ENCODE data around the gene PRKG1.
"Not testable (repeated sequence)": the region's sequence is repeated elsewhere in the genome, so short reads cannot be mapped to it uniquely, and the experiment has no call there.

Gene PRKG1

DNA sequence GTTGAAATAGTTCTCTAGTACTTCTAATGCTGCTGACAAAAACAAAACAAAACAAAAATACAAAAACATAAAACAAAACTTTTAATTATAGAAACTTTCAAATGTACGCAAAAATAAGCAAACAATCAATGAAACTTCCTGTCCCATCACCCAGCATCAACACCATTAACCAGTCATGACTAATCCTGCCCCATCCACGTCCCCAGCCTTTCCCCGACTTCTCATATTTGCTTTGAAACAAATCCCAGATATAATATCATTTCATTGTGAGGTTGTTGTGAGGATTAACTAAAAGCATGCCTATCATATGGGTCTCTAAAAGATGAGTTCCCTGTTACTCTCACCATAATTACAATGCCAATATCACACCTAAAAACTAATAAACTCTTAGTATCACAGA is 569.4 kb downstream of the PRKG1 start:
- DNase-seq (ENCODE audit: low read depth, low spot score), result no peak

DNA sequence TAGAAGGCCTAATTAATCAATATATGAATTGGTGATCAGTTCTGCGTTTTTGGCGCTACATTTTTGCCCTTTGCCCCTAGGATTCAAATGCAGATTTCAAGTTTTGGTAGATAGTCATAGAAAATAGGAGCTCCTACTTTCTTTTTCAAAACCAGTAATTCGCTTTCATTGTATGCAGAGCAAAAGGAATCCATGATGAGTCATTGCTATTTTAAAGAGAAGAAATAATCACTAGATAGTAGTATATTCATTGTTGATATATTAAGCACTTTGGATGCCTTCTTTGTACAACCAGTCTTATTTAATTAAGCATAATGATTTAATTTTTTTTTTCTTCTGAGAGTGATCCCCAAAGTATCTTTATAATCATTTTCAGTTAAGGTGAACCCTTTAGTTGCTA is 574.8 kb downstream of the PRKG1 start:
- no peak for DNase-seq (ENCODE audit: low read depth, low spot score)

DNA sequence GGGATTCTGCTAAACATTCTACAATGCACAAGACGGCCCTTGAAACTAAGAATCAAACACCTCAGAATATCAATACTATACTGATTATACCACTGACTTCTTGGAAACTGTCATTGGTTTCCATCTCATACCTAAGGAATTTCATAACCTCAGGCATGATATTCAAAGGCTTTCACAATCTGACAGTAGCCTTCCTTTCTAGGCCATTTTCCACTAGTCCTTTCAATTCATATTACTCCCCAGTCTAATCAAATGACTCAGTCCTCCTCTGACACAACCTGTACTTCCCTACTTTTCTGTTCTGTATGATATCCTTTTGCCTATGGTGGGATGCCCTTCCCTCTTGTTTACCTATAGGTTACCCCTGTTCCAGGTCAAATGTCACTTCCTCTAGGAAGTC is 576.8 kb downstream of the PRKG1 start:
- DNase-seq (ENCODE audit: low read depth, low spot score), result no peak

DNA sequence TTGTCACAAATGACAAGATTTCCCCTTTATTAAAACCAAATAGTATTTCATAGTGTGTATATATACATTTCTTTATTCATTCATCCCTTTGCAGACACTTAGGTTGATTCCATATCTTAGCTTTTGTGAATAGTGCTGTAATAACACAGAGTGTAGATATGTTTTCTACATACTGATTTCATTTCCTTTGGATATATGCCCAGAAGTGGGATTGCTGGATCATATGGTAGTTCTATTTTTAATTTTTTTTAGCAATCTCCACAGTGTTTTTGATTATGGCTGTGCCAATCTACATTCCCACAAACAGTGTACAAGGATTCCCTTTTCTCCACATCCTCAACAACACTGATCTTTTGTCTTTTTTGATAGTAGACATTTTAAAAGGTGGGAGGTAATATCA is 578.7 kb downstream of the PRKG1 start:
- DNase-seq (ENCODE audit: low read depth, low spot score), result no peak

DNA sequence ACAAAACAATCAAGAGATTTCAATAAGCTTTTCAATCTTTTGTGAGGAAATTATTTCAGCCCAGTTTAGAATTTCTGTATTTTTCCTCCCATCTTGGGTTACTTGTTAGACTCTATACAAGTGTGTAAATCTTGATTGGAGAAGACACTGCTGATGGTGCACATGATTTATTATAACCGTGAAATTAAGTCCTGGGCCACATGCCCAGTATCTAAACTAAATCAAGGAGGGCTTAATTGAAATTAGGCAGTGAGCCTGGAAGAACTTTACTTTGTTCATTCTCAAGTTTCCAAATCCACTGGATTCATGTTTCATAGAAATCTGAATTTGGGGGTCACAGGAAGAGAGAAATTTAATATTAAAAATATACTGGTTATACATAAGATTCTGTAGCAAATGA is 580.6 kb downstream of the PRKG1 start:
- no peak for DNase-seq (ENCODE audit: low read depth, low spot score)

DNA sequence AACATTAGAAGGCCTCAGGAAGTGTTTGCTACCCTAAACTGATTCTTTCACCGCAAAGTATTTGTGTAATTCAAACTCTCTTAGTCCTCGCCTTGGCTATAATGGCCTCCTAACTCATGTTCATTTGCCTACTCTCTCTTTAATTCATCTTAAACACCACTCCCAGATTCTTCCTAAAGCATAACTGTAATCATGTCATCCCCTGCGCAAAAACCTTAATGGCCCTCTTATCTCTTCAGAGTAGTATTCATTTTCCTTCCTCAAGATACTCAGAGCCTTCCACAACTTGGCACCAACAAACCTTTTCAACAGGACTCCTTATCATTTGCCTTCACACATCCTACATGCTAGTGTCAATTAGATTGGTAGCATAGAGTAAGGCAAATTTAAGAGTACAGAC is 582.2 kb downstream of the PRKG1 start:
- no peak for DNase-seq (ENCODE audit: low read depth, low spot score)

- DNase-seq (ENCODE audit: low read depth, low spot score), result no peak
Measured at GRCh38 chr10:51658000-51658399, 583.7 kb downstream of the PRKG1 start.

GRCh38 chr10:51659344-51659743 is 585.1 kb downstream of the PRKG1 start:
- DNase-seq (ENCODE audit: low read depth, low spot score), result no peak

DNA sequence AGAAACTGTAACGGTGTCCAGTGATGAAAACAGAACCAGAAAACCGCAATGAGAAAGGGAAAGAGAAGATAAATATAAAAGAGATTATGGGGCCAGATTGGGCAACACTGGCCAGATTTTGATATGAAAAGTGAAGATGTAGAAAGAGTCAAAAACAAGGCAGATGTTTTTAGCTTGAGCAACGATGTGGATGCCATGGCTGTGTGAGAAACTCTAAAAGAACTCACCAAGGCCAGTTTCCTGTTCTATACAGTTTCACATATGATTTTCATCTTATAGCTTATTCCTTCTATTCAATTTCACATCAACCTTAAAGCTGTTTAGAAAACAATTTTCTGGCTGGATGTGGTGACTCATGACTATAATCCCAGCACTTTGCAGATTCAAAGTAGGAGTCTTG is 588.8 kb downstream of the PRKG1 start:
- DNase-seq (ENCODE audit: low read depth, low spot score), result no peak

GRCh38 chr10:51666456-51666855 is 592.2 kb downstream of the PRKG1 start:
- no peak for DNase-seq (ENCODE audit: low read depth, low spot score)

DNA sequence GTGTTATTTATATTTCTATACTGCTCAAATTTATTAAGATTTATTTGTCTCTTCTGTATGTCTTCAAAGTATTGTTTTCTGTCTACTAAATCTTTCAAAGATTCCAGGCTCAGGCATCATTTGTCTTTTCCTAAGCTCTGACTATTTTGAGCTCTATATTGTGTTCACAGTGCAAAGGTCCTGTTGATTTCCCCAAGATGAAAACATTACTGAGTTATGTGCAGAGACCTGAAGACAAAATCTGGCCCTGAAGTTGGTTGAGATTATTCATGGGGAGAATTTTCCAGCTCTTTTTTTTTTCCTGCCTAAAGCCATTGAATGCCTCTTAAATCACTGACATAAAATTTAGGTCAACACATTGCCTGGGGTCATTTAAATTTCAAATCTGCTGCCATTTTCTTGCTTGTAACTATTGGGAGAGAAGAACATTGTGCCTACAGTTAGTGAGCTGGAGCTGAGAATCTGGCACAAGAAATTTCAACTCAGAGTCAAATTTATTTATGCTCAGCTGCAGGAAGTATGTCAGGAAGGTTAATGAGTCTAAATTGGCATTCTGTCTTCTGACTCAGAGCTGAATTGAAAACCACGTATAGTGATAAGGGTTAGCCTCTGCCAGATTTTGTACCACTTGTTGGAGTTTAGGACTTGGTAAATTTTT is 593.5 kb downstream of the PRKG1 start:
- DNase-seq (ENCODE audit: low read depth, low spot score), result no peak

DNA sequence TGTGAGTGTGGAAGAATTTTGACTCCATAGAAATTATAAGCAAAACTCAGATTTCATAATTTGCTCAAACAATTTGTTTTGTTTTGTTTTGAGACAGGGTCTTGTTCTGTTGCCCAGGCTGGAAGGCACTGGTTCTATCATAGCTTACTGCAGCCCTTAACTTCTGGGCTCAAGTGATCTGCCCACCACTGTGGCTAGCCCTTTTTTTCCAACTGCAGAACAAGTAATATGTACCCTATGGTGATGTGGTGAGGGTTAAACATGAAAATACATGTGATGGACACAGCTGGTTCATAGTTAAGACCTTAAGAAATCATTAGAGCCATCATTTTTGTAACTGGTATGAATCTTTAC is 594.0 kb downstream of the PRKG1 start:
- no peak for DNase-seq (ENCODE audit: low read depth, low spot score)

- DNase-seq (ENCODE audit: low read depth, low spot score), result no peak
Measured at GRCh38 chr10:51669041-51669440, 594.8 kb downstream of the PRKG1 start.

DNA sequence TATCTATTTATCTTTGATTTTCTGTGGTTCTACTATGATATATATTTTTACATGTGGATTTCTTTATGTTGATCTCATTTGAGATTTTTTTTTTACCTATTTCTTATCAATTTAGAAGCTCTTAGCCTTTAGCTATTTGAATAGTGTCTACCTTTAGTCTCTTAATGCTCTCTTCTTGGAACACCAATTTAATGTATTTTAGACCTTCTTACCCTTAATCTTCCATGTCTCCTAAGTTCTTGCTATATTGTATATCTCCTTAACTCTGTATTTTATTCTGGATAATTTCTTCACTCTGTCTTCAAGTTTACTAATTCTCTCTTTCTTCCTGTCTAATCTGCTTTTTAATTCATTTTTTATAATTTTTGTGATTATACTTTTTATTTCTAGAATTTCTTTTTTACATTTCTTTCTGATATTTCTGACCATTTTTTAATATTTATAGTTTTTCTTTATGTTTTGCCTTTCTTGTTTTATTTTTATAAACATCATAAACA is 597.8 kb downstream of the PRKG1 start:
- no peak for DNase-seq (ENCODE audit: low read depth, low spot score)

DNA sequence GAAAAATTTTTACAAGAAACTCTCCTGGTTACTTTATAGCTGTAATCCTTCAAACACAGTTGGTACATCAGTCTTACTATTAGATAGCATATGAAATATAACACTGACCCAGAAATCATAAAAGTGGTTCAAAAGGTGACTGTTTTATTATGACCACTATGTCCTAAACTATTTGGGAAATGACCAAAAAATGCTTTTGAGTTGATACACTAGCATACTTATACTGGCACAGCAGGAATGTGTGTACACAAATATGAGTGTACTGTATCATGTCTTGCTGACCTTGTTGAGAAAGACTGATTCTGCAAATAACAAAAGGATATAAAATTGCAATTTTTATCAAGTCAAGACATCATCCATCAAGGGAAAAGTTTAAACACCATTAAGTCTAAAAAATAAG is 600.8 kb downstream of the PRKG1 start:
- DNase-seq (ENCODE audit: low read depth, low spot score), result no peak

GRCh38 chr10:51679841-51680240 is 605.6 kb downstream of the PRKG1 start:
- DNase-seq (ENCODE audit: low read depth, low spot score), result no peak

- no peak for DNase-seq (ENCODE audit: low read depth, low spot score)
Measured at GRCh38 chr10:51683031-51683691, 608.9 kb downstream of the PRKG1 start.

- no peak for DNase-seq (ENCODE audit: low read depth, low spot score)
Measured at GRCh38 chr10:51685768-51686167, 611.5 kb downstream of the PRKG1 start.

DNA sequence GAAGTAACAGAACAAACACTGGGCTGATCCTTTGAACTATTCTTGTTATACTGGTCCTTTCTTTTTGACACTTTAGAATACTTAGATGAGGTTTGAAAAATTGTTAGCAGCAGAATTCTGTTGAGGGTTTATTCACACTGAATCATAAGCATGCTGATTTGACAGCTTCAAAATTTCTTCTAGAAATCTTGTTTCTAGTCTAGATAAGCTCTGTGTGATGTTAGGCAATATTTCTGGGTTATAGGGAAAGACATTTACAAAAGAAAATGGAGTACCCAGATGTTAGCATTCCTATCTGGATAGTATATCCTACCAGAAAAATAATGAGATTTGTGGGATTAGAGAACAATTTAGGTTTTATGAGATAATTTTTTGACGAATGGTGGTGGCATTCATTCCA is 613.0 kb downstream of the PRKG1 start:
- no peak for DNase-seq (ENCODE audit: low read depth, low spot score)

DNA sequence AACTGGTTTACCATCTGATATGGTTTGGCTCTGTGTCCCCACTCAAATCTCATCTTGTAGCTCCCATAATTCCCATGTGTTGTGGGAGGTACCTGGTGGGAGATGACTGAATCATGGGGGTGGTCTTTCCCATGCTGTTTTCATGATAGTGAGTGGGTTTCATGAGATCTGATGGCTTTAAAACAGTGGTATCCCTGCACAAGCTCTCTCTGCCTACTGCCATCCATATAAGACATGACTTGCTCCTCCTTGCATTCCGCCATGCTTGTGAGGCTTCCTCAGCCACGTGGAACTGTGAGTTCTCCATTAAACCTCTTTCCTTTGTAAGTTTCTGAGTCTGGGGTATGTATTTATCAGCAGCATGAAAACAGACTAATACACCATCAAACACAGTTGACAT is 614.5 kb downstream of the PRKG1 start:
- not testable (repeated sequence) for DNase-seq (ENCODE audit: low read depth, low spot score)

GRCh38 chr10:51689536-51689935 is 615.2 kb downstream of the PRKG1 start:
- no peak for DNase-seq (ENCODE audit: low read depth, low spot score)

- DNase-seq (ENCODE audit: low read depth, low spot score), result no peak
Measured at GRCh38 chr10:51691135-51691534, 616.8 kb downstream of the PRKG1 start.

- no peak for DNase-seq (ENCODE audit: low read depth, low spot score)
Measured at GRCh38 chr10:51694086-51694768, 619.9 kb downstream of the PRKG1 start.

All from activated CD4-positive, CD25-positive, alpha-beta regulatory T cell treated with anti-CD3 and anti-CD28 coated beads, Interleukin-2, amount 50 U/mL, for 16 hours (primary cell).